Adrenal gland (tissue), 5 donors: ENCODE data around the gene WNT3A.
"Not testable (repeated sequence)": the region's sequence is repeated elsewhere in the genome, so short reads cannot be mapped to it uniquely, and the experiment has no call there.

Experiments
- POLR2A ChIP-seq, 2 donors: fragments of 450-650 bp; IDR thresholded peaks; one replicate each; pipeline ENCODE4 v1.6.1; 2017; ENCODE audit warnings: antibody characterized with exemption in 2 of 2, mild to moderate bottlenecking in 2 of 2, moderate library complexity in 1 of 2
- TF ChIP-seq, protein P1 (sequence below), 6 experiments: fragments of 450-650 bp in 4 of 6; fragments of 200-600 bp in 2 of 6; sonication (generic) in 1 of 6; IDR thresholded peaks; 1 replicate in 5 of 6; 2 replicates in 1 of 6; pipeline versions ENCODE4 v1.5.1 to v1.8.0; 2016 to 2021; ENCODE audit warnings: antibody characterized with exemption in 6 of 6, mild to moderate bottlenecking in 2 of 6, moderate library complexity in 1 of 6
- donor health status: DM: no; HTN: no; CAD: no.

DNA sequence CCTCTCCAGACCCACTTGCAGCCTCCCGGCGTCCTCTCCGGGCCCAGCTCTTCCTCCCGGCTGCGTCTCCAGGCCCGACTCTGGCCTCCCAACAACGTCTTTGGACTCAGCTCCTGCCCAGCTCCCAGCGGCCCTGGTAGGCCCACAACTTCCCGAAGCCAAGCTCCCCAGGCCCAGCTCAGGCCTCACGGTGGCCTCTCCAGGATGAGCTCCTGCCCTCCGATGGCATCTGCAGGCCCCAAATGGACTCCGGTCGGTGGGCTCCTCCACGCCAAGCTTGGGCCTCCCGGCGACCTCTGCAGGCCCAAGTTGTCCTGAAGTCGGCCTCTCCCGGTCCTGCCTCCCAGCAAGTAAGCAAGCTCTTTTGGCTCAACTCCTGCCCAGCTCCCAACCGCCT lies 34.5 kb upstream of the WNT3A start:
- TF ChIP-seq, protein P1, sequence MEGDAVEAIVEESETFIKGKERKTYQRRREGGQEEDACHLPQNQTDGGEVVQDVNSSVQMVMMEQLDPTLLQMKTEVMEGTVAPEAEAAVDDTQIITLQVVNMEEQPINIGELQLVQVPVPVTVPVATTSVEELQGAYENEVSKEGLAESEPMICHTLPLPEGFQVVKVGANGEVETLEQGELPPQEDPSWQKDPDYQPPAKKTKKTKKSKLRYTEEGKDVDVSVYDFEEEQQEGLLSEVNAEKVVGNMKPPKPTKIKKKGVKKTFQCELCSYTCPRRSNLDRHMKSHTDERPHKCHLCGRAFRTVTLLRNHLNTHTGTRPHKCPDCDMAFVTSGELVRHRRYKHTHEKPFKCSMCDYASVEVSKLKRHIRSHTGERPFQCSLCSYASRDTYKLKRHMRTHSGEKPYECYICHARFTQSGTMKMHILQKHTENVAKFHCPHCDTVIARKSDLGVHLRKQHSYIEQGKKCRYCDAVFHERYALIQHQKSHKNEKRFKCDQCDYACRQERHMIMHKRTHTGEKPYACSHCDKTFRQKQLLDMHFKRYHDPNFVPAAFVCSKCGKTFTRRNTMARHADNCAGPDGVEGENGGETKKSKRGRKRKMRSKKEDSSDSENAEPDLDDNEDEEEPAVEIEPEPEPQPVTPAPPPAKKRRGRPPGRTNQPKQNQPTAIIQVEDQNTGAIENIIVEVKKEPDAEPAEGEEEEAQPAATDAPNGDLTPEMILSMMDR (IDR thresholded peaks at IDR 0.05), result not testable (repeated sequence)
- TF ChIP-seq POLR2A (IDR thresholded peaks at IDR 0.05), result not testable (repeated sequence)
